Thyroid gland (tissue), 4 donors: ENCODE data around the gene ALG12. TPM values are rescaled to one million over a fixed set of nuclear protein-coding genes. Genes with fewer than 3 reads are reported as not detected.

Source experiments
- DNase-seq, 2 donors: peaks; one replicate each; pipeline ENCODE4 v3.0.0-alpha.2; 2019
- H3K27ac ChIP-seq, 3 donors: fragments of 200-600 bp; sonication (generic); 1 replicate in 2 of 3; 2 replicates in 1 of 3; pipeline ENCODE4 v1.5.1; 2016 to 2019; ENCODE audit warnings: mild to moderate bottlenecking in 1 of 3, moderate library complexity in 1 of 3
- H3K27me3 ChIP-seq: fragments of 200-600 bp; sonication (generic); one replicate; pipeline ENCODE4 v1.5.1; 2019
- H3K36me3 ChIP-seq, 2 donors: fragments of 200-600 bp; sonication (generic); one replicate each; pipeline ENCODE4 v1.5.1; 2016 to 2019
- H3K4me1 ChIP-seq, 2 donors: fragments of 200-600 bp; sonication (generic); one replicate each; pipeline ENCODE4 v1.5.1; 2017 to 2019
- H3K4me3 ChIP-seq, 3 donors: fragments of 200-600 bp; sonication (generic); replicated peaks in 1 of 3; 1 replicate in 2 of 3; 2 replicates in 1 of 3; pipeline ENCODE4 v1.5.1; 2016; ENCODE audit warnings: mild to moderate bottlenecking in 1 of 3
- H3K9me3 ChIP-seq: fragments of 200-600 bp; sonication (generic); one replicate; pipeline ENCODE4 v1.5.1; 2017
- POLR2A ChIP-seq, 2 donors: fragments of 450-650 bp; IDR thresholded peaks; one replicate each; pipeline ENCODE4 v1.6.1; 2017; ENCODE audit warnings: antibody characterized with exemption in 2 of 2, mild to moderate bottlenecking in 2 of 2, moderate library complexity in 1 of 2
- WGBS, 2 donors: methylation state at CpG; one replicate each; pipeline ENCODE4 v1.1.5; 2017; 5-methylcytosine and 5-hydroxymethylcytosine counted together
- intact Hi-C: fragments of 100-400 bp; cut with DNase I; formaldehyde crosslinking; loops from one replicate; pipeline ENCODE4 v1.15.1; 2023
- total RNA-seq, 4 donors: library from RNA; depleted of rRNA; stranded (reverse); fragments of >200 nt; gene quantifications; one replicate each; pipeline ENCODE4 v1.2.3, GENCODE V29; 2016
- TF ChIP-seq, protein P1 (sequence below), 6 experiments: fragments of 200-600 bp in 3 of 6; fragments of 450-650 bp in 3 of 6; sonication (generic) in 3 of 6; IDR thresholded peaks; one replicate each; pipeline ENCODE4 v1.5.1; 2016 to 2019; ENCODE audit warnings: antibody characterized with exemption in 6 of 6, mild to moderate bottlenecking in 2 of 6, inconsistent platforms in 1 of 6, moderate library complexity in 1 of 6

Gene ALG12
- total RNA-seq, 4 donors from 2014 or later: 25.5 to 60.5 (median 52.2) TPM

DNA sequence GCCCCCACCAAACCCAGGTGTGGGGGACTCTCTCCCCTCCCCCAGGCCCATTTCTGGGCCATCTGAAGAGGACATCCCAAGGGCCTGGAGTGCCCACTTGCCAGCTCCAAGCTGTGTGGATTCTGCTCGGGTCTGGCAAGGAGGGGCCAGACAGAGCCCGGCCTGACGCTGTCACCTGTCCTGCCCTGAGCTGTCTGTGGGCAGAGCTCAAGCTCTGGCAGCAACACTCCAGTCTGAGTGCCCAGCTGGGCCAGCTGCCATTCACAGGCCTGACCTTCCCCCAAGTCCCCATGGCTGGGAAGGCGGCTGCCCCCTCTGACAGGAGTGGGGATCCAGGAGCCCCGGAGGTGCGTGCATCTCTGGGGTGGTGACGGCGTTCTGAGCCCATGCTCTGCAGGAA is 36.1 kb upstream of the ALG12 start:
- intact Hi-C loops: no loop called here
- TF ChIP-seq POLR2A (IDR thresholded peaks at IDR 0.05): peak in 1 of 2 donors; percentile 94
- TF ChIP-seq, protein P1, sequence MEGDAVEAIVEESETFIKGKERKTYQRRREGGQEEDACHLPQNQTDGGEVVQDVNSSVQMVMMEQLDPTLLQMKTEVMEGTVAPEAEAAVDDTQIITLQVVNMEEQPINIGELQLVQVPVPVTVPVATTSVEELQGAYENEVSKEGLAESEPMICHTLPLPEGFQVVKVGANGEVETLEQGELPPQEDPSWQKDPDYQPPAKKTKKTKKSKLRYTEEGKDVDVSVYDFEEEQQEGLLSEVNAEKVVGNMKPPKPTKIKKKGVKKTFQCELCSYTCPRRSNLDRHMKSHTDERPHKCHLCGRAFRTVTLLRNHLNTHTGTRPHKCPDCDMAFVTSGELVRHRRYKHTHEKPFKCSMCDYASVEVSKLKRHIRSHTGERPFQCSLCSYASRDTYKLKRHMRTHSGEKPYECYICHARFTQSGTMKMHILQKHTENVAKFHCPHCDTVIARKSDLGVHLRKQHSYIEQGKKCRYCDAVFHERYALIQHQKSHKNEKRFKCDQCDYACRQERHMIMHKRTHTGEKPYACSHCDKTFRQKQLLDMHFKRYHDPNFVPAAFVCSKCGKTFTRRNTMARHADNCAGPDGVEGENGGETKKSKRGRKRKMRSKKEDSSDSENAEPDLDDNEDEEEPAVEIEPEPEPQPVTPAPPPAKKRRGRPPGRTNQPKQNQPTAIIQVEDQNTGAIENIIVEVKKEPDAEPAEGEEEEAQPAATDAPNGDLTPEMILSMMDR (IDR thresholded peaks at IDR 0.05): no peak
- H3K9me3 ChIP-seq: no peaks in the 10 kb centered on the region
- H3K27ac ChIP-seq: peak overlapping the region; percentile 99
- H3K27me3 ChIP-seq: no peaks in the 10 kb centered on the region
- peak; percentile 96 for DNase-seq
- H3K4me1 ChIP-seq: peaks cover 63 to 72% of the 10 kb centered on the region in 2 donors
- H3K36me3 ChIP-seq: no peaks in the 10 kb centered on the region
- WGBS, 2 donors: 43% methylated on average over 6 of the region's 8 CpGs; no CpG with 5 or more reads in 1 of the 2 donors
- H3K4me3 ChIP-seq: no peak overlapping the region

DNA sequence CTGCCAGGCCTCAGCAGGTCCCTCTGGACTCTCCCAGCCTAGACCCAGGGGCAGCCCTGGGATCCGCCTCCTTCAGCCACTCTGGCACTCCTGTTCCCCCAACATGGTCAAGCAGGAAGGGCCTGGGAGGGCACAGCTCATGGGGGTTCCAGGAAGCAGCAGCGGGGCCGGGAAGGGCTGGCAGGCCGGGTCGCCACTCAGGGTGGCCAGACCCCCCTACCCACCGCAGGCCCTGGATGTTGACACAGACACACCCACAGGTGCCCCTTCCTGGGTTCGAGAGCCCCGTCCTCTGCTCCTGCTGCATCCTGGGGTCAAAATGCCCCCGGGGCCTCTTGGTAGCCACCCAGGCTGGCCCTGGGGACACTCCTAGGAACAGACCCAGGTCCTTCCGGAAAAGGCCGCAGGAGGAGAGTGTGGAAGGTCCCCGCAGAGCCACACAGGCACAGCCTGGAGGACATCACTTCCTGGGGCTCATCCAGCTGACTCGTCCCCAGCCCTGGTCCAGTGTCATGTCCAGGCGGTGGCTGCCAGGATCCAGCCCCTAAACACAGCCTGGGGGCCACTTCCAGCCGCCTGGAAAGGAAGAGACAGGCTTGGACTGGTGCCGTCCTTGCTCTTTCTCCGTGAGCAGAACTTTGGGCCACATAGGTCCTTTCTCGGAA is 35.6 kb upstream of the ALG12 start:
- intact Hi-C loops: no loop called here
- no peak overlapping the region for H3K4me3 ChIP-seq
- WGBS, 2 donors: 48 to 75% methylated on average over 8 to 15 of the region's 18 CpGs
- TF ChIP-seq, protein P1 (IDR thresholded peaks at IDR 0.05): no peak
- no peak for TF ChIP-seq POLR2A (IDR thresholded peaks at IDR 0.05)
- H3K27me3 ChIP-seq: no peaks in the 10 kb centered on the region
- peak overlapping the region; percentile 99 for H3K27ac ChIP-seq
- H3K36me3 ChIP-seq: no peaks in the 10 kb centered on the region
- DNase-seq: peak; percentile 41 to 55
- peaks cover 66 to 70% of the 10 kb centered on the region in 2 donors for H3K4me1 ChIP-seq
- H3K9me3 ChIP-seq: no peaks in the 10 kb centered on the region

DNA sequence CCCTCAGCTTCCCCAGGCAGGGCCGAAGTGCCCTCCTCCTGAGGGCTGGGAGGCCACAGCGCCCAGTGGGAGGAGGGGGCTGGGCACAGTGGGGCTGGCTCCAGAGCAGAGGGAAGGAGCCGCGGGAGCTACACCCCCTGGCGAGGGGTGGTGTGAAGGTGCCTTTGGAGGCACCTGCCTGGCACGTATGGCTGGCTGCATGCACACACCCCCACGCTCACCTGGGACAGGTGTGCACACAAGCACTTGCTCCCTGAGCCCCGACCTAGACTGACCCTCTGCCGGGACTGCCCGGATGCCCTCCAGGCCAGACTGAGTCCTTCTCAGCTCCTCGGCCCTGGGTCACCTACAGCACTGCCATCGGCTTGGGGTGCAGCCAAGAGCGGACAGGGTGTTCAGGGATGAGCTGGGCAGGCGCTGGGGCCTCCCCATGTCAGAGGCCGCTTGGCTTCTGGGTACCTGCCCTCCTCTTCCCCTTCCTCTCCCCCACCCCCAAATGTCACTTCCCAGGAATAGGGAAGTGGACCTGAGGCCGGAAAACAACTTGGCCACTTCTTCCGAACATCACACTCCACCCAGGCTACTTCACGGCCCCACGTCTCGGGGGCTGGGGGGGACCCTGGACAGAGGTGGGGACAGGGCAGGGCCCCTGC is 34.9 kb upstream of the ALG12 start:
- TF ChIP-seq, protein P1 (IDR thresholded peaks at IDR 0.05): peak in 1 of 6 experiments; percentile 12
- TF ChIP-seq POLR2A (IDR thresholded peaks at IDR 0.05): peak in 1 of 2 donors; percentile 50
- DNase-seq: peak; percentile 82 to 83
- H3K27ac ChIP-seq: peak overlapping the region; percentile 99
- H3K4me3 ChIP-seq: no peak overlapping the region
- no peaks in the 10 kb centered on the region for H3K9me3 ChIP-seq
- intact Hi-C loops: no loop called here
- WGBS, 2 donors: 57 to 77% methylated on average over 9 to 14 of the region's 20 CpGs
- no peaks in the 10 kb centered on the region for H3K36me3 ChIP-seq
- H3K4me1 ChIP-seq: peaks cover 73 to 75% of the 10 kb centered on the region in 2 donors
- H3K27me3 ChIP-seq: no peaks in the 10 kb centered on the region

DNA sequence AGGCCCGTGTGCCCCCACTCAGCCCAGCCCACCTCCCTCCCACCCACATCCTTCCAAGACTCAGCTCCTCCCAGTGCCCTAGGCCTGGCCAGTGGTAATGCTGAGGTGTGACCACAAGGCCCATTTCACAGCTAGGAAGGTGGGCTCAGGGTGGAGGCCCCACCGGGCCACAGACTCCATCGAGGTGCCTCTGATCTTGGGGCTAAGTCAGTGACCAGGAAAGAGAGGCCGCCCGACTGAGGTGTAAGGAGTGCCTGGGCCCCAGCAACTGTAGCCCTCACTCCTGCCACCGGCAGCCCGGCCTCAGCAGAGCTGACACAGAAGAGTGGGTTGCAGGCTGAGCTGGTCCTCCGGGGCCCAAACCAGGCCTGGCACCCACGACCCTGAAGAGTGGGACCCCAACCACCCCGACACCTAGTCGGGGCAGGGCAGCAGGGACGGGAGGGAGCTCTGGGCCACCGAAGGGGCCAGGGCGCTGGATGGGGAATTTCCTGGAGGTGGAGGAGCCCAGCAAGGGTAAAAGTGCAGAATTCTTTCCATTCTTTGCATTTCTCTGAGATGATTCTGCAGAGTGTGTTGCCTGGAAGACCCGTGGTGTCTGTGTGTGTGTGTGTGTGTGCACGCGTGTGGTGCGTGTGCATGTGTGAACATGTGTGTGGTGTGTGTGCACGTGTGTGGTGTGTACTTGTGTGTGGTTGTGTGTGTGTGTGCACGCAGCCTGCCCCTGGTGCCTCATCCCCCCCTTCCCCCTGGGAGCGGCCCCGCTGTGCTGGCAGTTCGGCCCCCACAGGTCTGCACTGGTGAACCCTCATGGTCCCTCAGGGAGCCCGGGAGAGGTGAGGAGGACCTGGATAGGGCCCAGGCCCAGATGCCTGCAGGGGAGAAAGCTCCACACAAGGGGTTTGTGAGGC is 34.0 kb upstream of the ALG12 start:
- TF ChIP-seq, protein P1 (IDR thresholded peaks at IDR 0.05): no peak
- TF ChIP-seq POLR2A (IDR thresholded peaks at IDR 0.05): no peak
- 61 to 67% methylated on average over 18 to 22 of the region's 24 CpGs for WGBS, 2 donors
- Histone ChIP-seq H3K4me3 (no peak overlapping the region), H3K27ac (peak overlapping the region; percentile 99), H3K4me1 (peaks cover 78 to 85% of the 10 kb centered on the region in 2 donors), H3K36me3 (no peaks in the 10 kb centered on the region), H3K9me3 (no peaks in the 10 kb centered on the region), H3K27me3 (no peaks in the 10 kb centered on the region)
- peak; percentile 40 to 57 for DNase-seq
- intact Hi-C loops: no loop called here
